NCI-H460 (cell line): Measurements from ENCODE around the gene NIFK. TPM values are rescaled to one million over a fixed set of nuclear protein-coding genes. Genes with fewer than 3 reads are reported as not detected.

Experiments
- DNase-seq: peaks from one replicate; pipeline ENCODE4 v3.0.0-alpha.2; 2016; ENCODE audit warnings: low read depth; ENCODE audit errors: extremely low read depth
- polyA plus RNA-seq: library from polyadenylated mRNA; depleted of rRNA; stranded (reverse); fragments of >200 nt; gene quantifications from 2 replicates; pipeline ENCODE4 v1.2.3, GENCODE V29; 2014; cell fraction: nucleus; rRNA removed
- total RNA-seq: library from RNA; depleted of rRNA; stranded (reverse); fragments of >200 nt; shearing (Covaris generic); gene quantifications from 2 replicates; pipeline ENCODE4 v1.2.3, GENCODE V29; 2014; rRNA removed

NIFK gene
- total RNA-seq = 164 and 173 TPM in 2 replicates
- polyA plus RNA-seq = 70.5 and 88.2 TPM in 2 replicates

DNA sequence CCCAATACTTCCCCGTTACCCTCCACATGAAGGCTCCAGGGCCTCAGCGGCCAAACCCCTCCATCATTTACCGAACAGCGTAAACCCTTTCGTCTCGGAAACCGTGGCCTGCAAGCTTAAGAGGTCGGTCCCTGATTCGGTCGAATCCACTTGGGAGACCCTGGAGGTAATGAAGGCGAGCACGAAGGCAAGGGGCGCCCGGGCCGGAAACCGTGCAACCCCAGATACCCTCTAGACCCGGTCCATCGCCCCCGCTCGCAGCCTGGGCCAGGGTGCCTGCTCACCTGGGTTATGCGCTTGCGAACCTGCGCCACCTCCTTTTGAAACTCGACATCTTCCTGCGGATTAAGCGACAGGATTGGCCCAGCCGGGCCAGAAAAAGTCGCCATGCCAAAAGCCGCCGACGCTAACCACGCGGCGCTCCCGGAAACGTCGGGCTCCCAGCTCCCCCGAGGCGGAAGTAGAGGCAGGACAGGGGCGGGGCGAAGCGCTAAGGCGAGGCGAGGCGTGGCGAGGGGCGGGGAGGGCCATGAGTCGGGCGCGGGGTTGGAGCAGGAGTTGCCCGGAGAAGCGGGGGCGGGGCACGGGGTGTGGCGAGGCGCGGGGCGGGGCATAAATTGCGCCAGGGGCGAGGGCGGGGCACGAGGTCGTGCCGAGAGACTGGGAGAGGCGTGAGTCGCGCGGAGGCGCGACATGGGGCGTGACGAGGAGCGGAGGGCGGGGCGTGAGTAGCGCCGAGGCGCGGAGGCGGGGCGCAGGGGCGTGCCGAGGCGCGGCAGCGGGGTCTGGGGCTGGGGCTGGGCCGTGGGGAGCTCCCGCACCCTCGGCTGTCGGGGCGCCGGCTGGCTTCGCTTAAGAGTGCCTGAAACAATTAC lies at the start of gene NIFK:
Gene NIFK (minus strand): TSS at position 414 of the 875 bp plus-strand sequence. CDS start 25 bp downstream, at position 389.
- peak; percentile 98 for DNase-seq

- no peak for DNase-seq
Measured at GRCh38 chr2:121783180-121783579, 46.5 kb upstream of the NIFK start.

GRCh38 chr2:121778741-121779487 lies 42.2 kb upstream of the NIFK start:
- no peak for DNase-seq

DNA sequence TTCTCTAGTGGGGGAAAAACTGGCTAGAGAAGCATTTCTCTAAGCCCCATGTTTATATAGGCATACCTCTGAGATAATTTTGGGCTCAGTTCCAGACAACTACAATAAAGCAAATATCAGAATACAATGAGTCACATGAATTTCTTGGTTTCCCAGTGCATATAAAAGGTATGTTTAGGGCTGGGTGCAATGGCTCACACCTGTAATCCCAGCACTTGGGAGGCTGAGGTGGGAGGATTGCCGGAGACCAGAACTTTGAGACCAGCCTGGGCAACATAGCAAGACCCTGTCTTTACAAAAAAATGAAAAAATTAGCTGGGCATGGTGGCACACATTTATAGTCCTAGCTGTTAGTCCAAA lies 41.0 kb upstream of the NIFK start:
- DNase-seq = no peak

GRCh38 chr2:121776885-121777698 lies 40.4 kb upstream of the NIFK start:
- no peak for DNase-seq

DNA sequence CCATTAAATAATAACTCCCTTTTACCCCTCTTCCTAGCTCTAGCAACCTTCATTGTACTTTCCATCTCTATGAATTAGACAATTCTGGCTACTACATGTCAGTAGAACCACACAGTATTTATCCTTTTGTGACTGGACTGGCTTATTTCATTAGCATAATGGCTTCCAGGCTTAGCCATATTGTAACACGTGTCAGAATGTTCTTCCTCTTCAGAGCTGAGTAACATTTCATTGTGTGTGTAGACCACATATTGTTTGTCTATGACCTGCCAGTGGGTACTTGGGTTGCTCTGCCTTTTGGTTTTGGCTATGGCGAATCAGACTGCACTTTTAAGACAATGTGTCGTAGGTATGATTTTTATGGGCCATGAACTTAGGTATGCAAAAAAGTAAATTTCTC lies 39.7 kb upstream of the NIFK start:
- DNase-seq = no peak

DNA sequence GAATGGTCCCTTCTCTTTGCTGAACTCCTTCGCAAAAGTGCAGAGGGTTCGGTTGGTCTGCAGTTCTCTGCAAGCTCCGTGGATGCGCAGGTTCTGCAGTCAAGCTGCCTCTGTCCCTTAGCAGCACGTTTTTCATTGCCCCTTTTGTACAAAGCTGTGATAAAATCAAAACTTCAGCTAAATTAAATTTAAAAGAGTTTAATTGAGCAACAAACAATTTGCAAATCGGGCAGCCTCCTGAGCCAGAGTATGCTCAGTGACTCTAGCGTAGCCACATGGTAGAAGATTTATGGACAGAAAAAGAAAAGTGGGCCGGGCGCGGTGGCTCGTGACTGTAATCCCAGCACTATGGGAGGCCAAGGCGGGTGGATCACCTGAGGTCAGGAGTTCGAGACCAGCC lies 37.6 kb upstream of the NIFK start:
- DNase-seq = no peak

- no peak for DNase-seq
Measured at GRCh38 chr2:121771976-121772742, 35.5 kb upstream of the NIFK start.

GRCh38 chr2:121768143-121768755 lies 31.6 kb upstream of the NIFK start:
- DNase-seq = no peak

DNA sequence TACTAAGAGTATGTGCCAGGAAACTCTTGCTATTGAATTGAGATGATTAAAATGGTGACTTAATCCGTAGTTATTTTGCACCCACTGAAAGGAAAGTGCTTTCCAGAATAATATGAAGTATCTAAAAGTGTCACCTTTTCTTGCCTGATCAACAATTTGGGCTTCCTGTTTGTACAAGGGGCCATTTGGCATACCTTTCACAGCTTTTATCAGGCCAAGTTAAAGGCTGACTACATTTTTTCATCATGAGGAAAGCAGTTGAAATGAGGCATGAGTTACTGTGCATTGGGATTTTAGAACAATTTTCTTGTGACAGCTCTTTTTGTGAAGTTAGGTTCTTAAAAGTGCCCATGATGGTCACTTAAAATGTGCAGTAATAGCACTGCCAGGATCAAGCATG lies 29.9 kb upstream of the NIFK start:
- DNase-seq = no peak

- no peak for DNase-seq
Measured at GRCh38 chr2:121764681-121765228, 28.1 kb upstream of the NIFK start.

- DNase-seq = peak; percentile 97
Measured at GRCh38 chr2:121755237-121756111, 18.8 kb upstream of the NIFK start, which contains the start of gene TSN. Gene TSN, plus strand, starts transcription at chr2:121755651. Its CDS starts 129 bp downstream, at chr2:121755780.

DNA sequence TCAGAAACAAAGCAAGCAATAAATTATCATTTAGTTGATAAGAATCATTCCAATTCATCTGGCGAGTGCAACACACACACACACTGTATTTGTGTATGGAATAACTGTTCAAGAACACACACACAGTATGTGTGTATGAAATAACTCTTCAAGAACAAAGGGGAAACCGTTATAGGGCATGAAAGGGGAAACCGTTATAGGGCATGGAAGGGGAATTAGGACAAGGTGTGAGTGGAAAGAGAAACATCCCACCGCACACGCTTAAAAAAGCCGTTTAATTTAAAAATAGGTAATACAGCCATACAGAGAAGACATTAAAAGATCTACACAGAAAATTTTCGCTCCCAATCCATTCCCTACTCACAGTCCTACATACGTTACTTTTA lies 18.2 kb upstream of the NIFK start:
- no peak for DNase-seq

DNA sequence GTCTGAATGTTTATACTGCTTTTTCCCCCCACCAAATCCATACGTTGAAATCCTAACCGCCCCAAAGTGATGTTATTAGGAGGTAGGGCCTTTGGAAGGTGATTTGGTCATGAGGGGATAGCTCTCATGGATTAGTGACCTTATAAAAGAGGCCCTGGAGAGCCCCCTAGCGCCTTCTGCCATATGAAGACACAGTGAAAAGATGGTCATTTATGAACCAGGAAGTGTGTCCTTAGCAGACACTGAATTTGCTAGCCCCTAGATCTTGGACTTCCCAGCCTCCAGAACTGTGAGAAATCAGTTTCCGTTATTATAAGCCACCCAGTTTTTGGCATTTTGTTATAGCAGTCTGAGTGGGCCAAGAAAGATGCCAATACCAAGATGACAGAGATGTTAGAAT lies 11.5 kb upstream of the NIFK start:
- DNase-seq = no peak

- no peak for DNase-seq
Measured at GRCh38 chr2:121746071-121746578, 9.4 kb upstream of the NIFK start.

DNA sequence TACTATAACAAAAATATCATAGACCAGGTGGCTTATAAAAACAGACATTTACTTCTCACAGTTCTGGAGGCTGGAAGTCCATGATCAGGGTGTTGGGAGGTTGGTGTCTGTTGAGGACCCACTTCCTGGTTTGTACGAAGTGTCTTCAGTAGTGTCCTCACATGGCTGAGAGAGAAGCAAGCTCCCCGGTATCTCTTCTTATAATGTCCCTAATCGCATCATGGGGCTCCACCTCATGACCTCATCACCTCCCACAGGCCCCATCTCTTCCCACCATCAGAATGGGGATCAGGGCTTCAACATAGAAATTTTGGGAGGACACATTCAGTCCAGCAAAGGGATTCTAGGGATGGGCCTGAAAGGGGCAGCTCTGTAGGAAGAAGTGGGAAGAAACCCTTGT lies 4.8 kb upstream of the NIFK start:
- no peak for DNase-seq

DNA sequence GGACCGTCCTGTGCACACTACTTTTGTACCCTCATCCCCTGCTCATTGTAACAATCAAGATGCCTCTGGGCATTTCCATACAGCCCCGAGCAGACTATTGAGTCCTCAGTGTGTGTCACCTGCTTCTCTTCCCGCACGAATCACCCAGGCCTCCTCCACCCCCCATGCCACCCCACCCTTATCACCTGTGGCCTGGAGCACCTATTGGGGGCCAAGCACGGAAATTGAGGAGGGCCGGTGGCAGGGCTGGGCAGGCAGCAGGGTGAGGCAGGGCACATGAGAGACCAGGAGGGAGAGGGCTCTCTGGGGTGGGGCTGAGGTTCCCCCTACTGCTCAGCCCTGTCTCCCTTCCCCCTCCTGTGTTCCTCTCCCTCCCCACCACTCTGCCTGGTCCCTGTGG lies 4.3 kb upstream of the NIFK start:
- DNase-seq = no peak

GRCh38 chr2:121736140-121736461 lies 574 bp downstream of the NIFK start:
- no peak for DNase-seq
